NCI-H226 (cell line): Measurements from ENCODE around the gene PRKCZ.

Experiments used
- DNase-seq: peaks from one replicate; pipeline ENCODE4 v3.0.0-alpha.2; 2015

The PRKCZ gene

GRCh38 chr1:2233997-2234761 is 184.0 kb downstream of the PRKCZ start:
- DNase-seq: peak; percentile 85

- DNase-seq: no peak
Observed at GRCh38 chr1:2234762-2235113, 184.5 kb downstream of the PRKCZ start.
